ENCODE measurements around the gene IDH2.

DNA sequence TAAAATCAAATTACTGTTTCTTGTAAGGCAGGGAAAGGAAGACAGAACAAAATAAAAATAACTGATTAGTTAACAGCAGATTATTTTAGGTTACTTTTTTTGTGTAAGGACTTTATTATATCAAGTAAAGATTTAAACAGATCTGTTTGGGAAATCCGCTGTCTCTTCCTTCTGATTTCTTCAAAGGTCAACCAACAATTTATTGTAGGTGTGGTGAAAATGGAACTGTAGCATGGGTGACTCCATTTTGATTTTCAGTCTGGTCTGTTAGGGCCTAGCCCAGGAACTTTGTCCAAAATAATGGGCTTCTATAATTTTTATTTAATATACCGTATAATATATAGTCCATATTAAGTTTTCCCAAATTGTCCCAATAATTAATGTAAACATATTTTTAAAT, 13.5 kb upstream of the IDH2 start:
- no peak for TF ChIP-seq FOXA1 (IDR thresholded peaks at IDR 0.05)
- TF ChIP-seq, protein P1, sequence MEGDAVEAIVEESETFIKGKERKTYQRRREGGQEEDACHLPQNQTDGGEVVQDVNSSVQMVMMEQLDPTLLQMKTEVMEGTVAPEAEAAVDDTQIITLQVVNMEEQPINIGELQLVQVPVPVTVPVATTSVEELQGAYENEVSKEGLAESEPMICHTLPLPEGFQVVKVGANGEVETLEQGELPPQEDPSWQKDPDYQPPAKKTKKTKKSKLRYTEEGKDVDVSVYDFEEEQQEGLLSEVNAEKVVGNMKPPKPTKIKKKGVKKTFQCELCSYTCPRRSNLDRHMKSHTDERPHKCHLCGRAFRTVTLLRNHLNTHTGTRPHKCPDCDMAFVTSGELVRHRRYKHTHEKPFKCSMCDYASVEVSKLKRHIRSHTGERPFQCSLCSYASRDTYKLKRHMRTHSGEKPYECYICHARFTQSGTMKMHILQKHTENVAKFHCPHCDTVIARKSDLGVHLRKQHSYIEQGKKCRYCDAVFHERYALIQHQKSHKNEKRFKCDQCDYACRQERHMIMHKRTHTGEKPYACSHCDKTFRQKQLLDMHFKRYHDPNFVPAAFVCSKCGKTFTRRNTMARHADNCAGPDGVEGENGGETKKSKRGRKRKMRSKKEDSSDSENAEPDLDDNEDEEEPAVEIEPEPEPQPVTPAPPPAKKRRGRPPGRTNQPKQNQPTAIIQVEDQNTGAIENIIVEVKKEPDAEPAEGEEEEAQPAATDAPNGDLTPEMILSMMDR (IDR thresholded peaks at IDR 0.05; ENCODE audit: low read depth, low read length, missing input control) = no peak
- TF ChIP-seq, protein P2, sequence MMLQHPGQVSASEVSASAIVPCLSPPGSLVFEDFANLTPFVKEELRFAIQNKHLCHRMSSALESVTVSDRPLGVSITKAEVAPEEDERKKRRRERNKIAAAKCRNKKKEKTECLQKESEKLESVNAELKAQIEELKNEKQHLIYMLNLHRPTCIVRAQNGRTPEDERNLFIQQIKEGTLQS (IDR thresholded peaks at IDR 0.05) = no peak

All from liver (tissue), 3 donors.